IMR-90 (cell line): ENCODE measurements around the gene SCYGR5. TPM values are rescaled to one million over a fixed set of nuclear protein-coding genes. Genes with fewer than 3 reads are reported as not detected.

Experiments
- polyA plus RNA-seq, 3 experiments: library from polyadenylated mRNA; depleted of rRNA; stranded (reverse); fragments of >200 nt; gene quantifications; 2 replicates each; pipeline ENCODE4 v1.2.3, GENCODE V29; 2012; ENCODE audit warnings: low replicate concordance in 1 of 3
- total RNA-seq: library from RNA; depleted of rRNA; stranded (reverse); fragments of >200 nt; gene quantifications from 2 replicates; pipeline ENCODE4 v1.2.3, GENCODE V29; 2012; rRNA removed

The SCYGR5 gene
- total and polyA plus RNA-seq, 2 of the 4 experiments (the other 2 are of a cell fraction): not detected

Other genes starting within 250 kb of the SCYGR5 start
- 93.6 and 126 TPM in 2 replicates for gene AGFG1, start 194.6 kb upstream of the SCYGR5 start, total RNA-seq
- 58.1 and 58.4 TPM in 2 replicates for gene AGFG1, start 194.6 kb upstream of the SCYGR5 start, polyA plus RNA-seq (2012; rRNA removed)
- not detected in 2 replicates for gene SCYGR2, start 67.9 kb upstream of the SCYGR5 start, total RNA-seq
- gene SCYGR2, start 67.9 kb upstream of the SCYGR5 start, polyA plus RNA-seq (2012; rRNA removed): not detected in 2 replicates
- gene SCYGR3, start 52.0 kb upstream of the SCYGR5 start, total RNA-seq: not detected in 2 replicates
- not detected in 2 replicates for gene SCYGR3, start 52.0 kb upstream of the SCYGR5 start, polyA plus RNA-seq (2012; rRNA removed)
- not detected in 2 replicates for gene SCYGR4, start 49.3 kb upstream of the SCYGR5 start, total RNA-seq
- not detected in 2 replicates for gene SCYGR4, start 49.3 kb upstream of the SCYGR5 start, polyA plus RNA-seq (2012; rRNA removed)
- under 0.01 TPM in 1 of 2 replicates, not detected in the other for gene SLC19A3, start 51.2 kb downstream of the SCYGR5 start, total RNA-seq
- gene SLC19A3, start 51.2 kb downstream of the SCYGR5 start, polyA plus RNA-seq (2012; rRNA removed): not detected in 2 replicates
- not detected in 2 replicates for gene SCYGR6, start 58.0 kb downstream of the SCYGR5 start, total RNA-seq
- not detected in 2 replicates for gene SCYGR6, start 58.0 kb downstream of the SCYGR5 start, polyA plus RNA-seq (2012; rRNA removed)
- gene SCYGR7, start 61.5 kb downstream of the SCYGR5 start, total RNA-seq: not detected in 2 replicates
- gene SCYGR7, start 61.5 kb downstream of the SCYGR5 start, polyA plus RNA-seq (2012; rRNA removed): not detected in 2 replicates
- not detected in 2 replicates for gene SCYGR8, start 79.1 kb downstream of the SCYGR5 start, total RNA-seq
- gene SCYGR8, start 79.1 kb downstream of the SCYGR5 start, polyA plus RNA-seq (2012; rRNA removed): not detected in 2 replicates
- not detected in 2 replicates for gene CCL20, start 147.0 kb downstream of the SCYGR5 start, total RNA-seq
- not detected in 2 replicates for gene CCL20, start 147.0 kb downstream of the SCYGR5 start, polyA plus RNA-seq (2012; rRNA removed)
- 1.4 TPM in 2 replicates for gene DAW1, start 204.8 kb downstream of the SCYGR5 start, total RNA-seq
- 0.86 and 0.93 TPM in 2 replicates for gene DAW1, start 204.8 kb downstream of the SCYGR5 start, polyA plus RNA-seq (2012; rRNA removed)